HG03565 (cell line): Measurements from ENCODE around the gene SLC23A2.
"Not testable (repeated sequence)": the region's sequence is repeated elsewhere in the genome, so short reads cannot be mapped to it uniquely, and the experiment has no call there.

Experiments used
- ATAC-seq: cut with Tn5 transposase; IDR thresholded peaks from one replicate; pipeline ENCODE4 v1.9.1; 2021; ENCODE audit warnings: mild to moderate bottlenecking, moderate library complexity; ENCODE audit not compliant: unreplicated experiment

The SLC23A2 gene

DNA sequence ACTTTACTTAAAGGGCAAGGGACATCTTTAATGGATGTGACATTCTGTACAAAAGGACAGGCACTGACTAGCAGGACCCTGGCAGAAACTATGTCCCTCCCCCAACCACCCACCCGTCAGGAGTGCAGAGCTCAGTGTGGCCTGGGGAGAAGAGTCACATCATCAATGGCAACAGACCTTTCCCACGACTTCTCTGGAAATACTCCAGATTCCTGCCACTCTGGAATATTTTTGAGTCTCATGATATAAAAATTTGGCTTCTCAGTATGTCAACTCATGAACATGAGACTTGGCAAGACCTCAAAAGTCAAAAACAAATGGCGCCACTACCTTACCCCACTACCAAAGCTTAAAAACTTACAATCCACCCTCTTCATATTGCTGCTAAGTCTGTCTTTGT, 118.3 kb downstream of the SLC23A2 start:
- no peak for ATAC-seq

- no peak for ATAC-seq
These were observed 120.1 kb downstream of the SLC23A2 start for GRCh38 chr20:4881006-4881730.

DNA sequence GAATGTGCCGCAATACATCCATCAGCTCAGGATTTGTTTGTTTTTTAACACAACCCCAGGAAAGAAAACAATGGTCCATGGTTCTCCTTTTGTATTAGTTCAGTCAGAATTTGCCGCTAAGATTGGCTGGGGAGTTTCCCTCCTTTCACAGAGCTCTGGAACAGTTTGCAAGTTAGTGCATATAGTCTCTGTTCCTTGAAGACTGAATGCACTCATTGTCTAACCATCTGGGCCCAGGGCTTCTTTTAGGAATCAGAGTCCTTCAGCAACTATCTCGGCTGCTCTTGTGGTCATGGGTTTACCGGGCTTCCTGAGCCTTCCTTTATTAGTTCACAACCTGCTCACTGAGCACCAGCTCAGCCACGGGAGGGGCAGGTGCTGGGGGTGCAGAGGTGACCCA, 121.3 kb downstream of the SLC23A2 start:
- ATAC-seq: no peak

GRCh38 chr20:4878099-4878498, 123.2 kb downstream of the SLC23A2 start:
- not testable (repeated sequence) for ATAC-seq

GRCh38 chr20:4876731-4877130, 124.6 kb downstream of the SLC23A2 start:
- ATAC-seq: no peak

- ATAC-seq: no peak
These were observed 125.0 kb downstream of the SLC23A2 start for GRCh38 chr20:4876301-4876700.

GRCh38 chr20:4875578-4876067, 125.7 kb downstream of the SLC23A2 start:
- no peak for ATAC-seq

- ATAC-seq: no peak
These were observed 127.9 kb downstream of the SLC23A2 start for GRCh38 chr20:4873396-4873795.

DNA sequence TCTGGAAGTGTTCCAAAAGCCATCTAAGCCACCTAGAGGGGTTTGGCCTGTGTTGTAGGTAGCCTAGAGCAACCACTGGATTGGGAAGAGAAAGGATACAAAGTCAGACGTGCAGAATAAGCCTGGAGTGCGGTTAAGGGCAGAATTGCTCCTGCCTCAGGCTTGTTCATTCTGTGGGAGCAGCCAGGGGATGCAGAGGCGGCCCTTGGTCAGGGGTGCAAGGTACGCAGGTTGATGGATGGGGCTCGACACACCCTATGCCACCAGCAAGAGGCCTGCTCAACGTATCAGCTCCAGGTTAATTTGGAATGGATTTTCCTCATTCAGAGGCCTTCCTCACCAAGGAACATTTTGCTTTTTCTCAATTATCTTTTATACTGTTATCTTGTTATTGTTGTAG, 129.8 kb downstream of the SLC23A2 start:
- ATAC-seq: no peak

DNA sequence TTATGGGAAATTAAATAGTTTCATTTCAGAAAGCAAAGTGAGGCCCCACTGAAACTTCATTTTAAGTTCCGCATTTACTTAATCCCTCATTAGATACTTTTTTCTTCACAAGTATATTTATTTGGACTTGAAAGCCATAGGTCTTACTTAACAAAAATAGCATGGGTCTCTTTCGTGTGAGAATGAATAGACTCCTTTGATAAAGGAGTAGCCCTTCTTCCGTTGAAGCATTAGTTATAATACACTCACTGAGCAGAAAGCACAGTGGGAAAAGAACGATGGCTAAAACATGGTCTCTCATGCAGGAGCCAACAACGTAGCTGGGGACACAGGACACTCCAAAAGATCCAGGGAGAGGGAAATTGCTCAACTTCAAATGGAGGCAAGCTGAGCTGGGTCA, 130.4 kb downstream of the SLC23A2 start:
- no peak for ATAC-seq

GRCh38 chr20:4869290-4870193, 131.8 kb downstream of the SLC23A2 start:
- ATAC-seq: no peak

- ATAC-seq: no peak
These were observed 134.3 kb downstream of the SLC23A2 start for GRCh38 chr20:4867051-4867450.

DNA sequence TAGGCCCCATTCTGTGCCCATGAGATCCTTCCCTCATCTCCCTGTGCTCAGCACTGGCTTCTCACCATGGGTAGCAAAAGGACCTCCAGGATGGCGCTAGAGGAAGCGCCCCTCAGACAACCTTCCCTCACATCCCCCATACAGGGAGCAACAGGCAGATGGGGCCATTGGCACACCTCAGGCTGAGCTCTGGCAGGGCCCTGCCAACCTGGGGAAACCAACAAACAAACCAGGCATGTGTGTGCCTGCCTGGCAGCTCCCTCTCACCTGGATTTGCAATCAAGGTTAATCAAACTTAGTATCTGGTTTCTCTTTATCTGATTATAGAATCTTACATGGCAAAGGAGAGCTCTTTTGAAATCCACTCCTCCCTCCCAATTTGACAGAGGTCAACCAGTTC, 134.9 kb downstream of the SLC23A2 start:
- no peak for ATAC-seq

DNA sequence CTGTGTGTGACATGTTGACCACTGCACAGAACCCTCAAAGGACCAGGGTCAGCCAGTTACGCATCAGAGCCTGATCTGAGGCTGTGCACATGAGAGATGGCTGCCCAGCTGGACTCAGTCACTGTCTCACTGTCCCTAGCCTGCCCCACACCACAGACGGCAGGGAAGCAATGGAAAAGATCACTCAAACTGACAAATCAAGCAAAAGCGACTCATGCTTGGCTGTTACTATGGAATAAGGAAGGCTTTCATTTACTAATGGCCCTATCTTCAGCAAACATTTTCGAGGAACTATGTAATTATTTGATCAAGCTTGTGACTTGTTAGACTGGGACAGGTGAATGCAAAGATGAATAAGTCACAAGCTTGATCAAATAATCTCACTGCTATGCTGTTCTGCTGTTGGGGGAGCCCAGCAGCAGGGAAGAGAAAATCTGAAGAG, 137.0 kb downstream of the SLC23A2 start:
- ATAC-seq: no peak

DNA sequence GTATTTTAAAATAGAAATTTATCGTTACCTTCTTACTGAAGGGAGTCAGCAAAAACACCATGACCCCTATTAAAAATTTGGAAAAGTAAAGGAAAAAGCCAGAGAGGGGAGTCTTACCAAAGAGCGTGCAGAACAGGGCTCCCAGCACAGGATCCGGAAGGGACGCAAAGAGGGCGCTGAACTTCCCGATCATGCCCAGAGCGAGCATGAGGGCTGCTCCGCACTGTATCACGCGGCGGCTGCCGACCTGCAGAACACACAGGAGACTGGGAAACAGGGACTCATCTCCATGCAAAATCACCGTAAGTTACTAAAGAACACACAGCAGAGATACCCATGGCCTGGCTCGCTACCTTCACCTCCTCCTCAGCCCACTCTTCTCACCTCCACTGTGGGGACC, 138.6 kb downstream of the SLC23A2 start:
- ATAC-seq: no peak

GRCh38 chr20:4861961-4862360, 139.3 kb downstream of the SLC23A2 start:
- no peak for ATAC-seq

DNA sequence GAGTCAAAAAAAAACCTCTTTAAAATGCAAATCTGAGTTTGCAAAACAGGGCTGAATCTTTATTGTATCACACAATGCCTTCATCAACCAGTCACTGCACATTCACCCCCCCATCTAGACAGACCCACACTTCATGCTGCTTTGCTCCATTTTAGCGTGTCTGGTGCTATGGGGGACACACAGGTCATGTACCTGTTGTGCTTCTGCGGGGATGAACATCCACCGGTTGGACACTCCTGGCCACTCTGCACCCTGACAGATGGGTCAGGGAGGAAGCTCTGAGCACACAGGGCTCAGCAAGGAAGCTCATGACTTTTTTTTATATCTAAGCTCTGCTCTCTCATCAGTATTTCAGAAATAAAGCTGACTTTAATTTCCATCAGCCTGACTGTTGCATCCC, 143.3 kb downstream of the SLC23A2 start:
- ATAC-seq: no peak

GRCh38 chr20:4856022-4856755, 145.1 kb downstream of the SLC23A2 start:
- no peak for ATAC-seq

- ATAC-seq: no peak
These were observed 145.8 kb downstream of the SLC23A2 start for GRCh38 chr20:4855555-4855954.

- ATAC-seq: no peak
These were observed 146.2 kb downstream of the SLC23A2 start for GRCh38 chr20:4855097-4855496.

- ATAC-seq: no peak
These were observed 146.8 kb downstream of the SLC23A2 start for GRCh38 chr20:4854561-4854901.
